ENCODE results near the gene FETUB.

- no peak for TF ChIP-seq EZH2phosphoT487 (IDR thresholded peaks at IDR 0.05)
- TF ChIP-seq CTCF (IDR thresholded peaks at IDR 0.05), result no peak
Observed at GRCh38 chr3:186671051-186671450, 30.9 kb downstream of the FETUB start.

All from neural progenitor cell (in vitro differentiated cells).